Ovary (tissue), 9 donors: Measurements from ENCODE around the gene MCF2L. TPM values are rescaled to one million over a fixed set of nuclear protein-coding genes. Genes with fewer than 3 reads are reported as not detected.

ENCODE experiments used
- DNase-seq, 5 donors: peaks; one replicate each; pipeline ENCODE4 v3.0.0-alpha.2; 2019 to 2020
- H3K27ac ChIP-seq, 2 donors: fragments of 200-600 bp; one replicate each; pipeline versions ENCODE4 v1.5.1 to v1.8.0; 2019 to 2022
- H3K27me3 ChIP-seq: fragments of 200-600 bp; one replicate; pipeline ENCODE4 v1.8.0; 2022
- H3K36me3 ChIP-seq: fragments of 200-600 bp; sonication (generic); one replicate; pipeline ENCODE4 v1.5.1; 2019
- H3K4me1 ChIP-seq: one replicate; pipeline ENCODE4 v1.8.1; 2013; ENCODE audit warnings: mild to moderate bottlenecking, moderate library complexity; ENCODE audit not compliant: insufficient read depth
- H3K4me3 ChIP-seq: fragments of 200-600 bp; sonication (generic); one replicate; pipeline ENCODE4 v1.5.1; 2017
- H3K9me3 ChIP-seq, 2 donors: fragments of 200-600 bp in 1 of 2; sonication (generic) in 1 of 2; one replicate each; pipeline versions ENCODE4 v1.5.1 to v1.8.1; 2013 to 2019; ENCODE audit warnings: mild to moderate bottlenecking in 1 of 2, moderate library complexity in 1 of 2
- CTCF ChIP-seq, 3 donors: fragments of 450-650 bp in 2 of 3; fragments of 200-600 bp in 1 of 3; IDR thresholded peaks; one replicate each; pipeline versions ENCODE4 v1.5.1 to v1.8.0; 2016 to 2022; ENCODE audit warnings: antibody characterized with exemption in 3 of 3, mild to moderate bottlenecking in 1 of 3
- EP300 ChIP-seq: sonication (generic); formaldehyde crosslinking; IDR thresholded peaks from one replicate; pipeline ENCODE4 v1.6.1; 2017; ENCODE audit warnings: antibody characterized with exemption
- POLR2A ChIP-seq: fragments of 450-650 bp; IDR thresholded peaks from one replicate; pipeline ENCODE4 v1.6.1; 2017; ENCODE audit warnings: antibody characterized with exemption, mild to moderate bottlenecking, moderate library complexity
- WGBS, 3 donors: extraction: QIAGEN DNeasy Blood & Tissue Kit in 1 of 3; methylation state at CpG; one replicate each; pipeline versions ENCODE4 v1.1.5 to v1.1.7; 2013 to 2017; 5-methylcytosine and 5-hydroxymethylcytosine counted together
- intact Hi-C, 4 donors: fragments of 100-400 bp; cut with DNase I; formaldehyde crosslinking; loops; one replicate each; pipeline versions ENCODE4 v1.11.0 to v1.15.1; 2022 to 2023
- polyA plus RNA-seq, 2 donors: library from polyadenylated mRNA; stranded (reverse); fragments of 200-250 nt in 1 of 2; fragments of 350-450 nt in 1 of 2; fragmentation: Illumina TruSeq in 1 of 2; extraction: RNeasy Lipid Tissue Mini Kit (QIAGEN cat#74804) in 1 of 2; gene quantifications; one replicate each; pipeline ENCODE4 v1.2.3, GENCODE V29; 2013 to 2014
- total RNA-seq, 7 donors: library from RNA; depleted of rRNA in 2 of 7; stranded (reverse); fragments of >200 nt in 2 of 7; fragmentation: NEBNext Ultra II Directional in 3 of 7; extraction: Animal tissue kit (Norgen Biotek cat#: 25700) in 3 of 7; gene quantifications; one replicate each; pipeline versions ENCODE4 v1.1.0 to v1.2.4, GENCODE V29; 2016 to 2023
- donor health status: DM: no; HTN: no; CAD: no; lungs with moderate emphysema.
- donor health status: DM: no; HTN: no; CAD: no.
- donor health status: Bipolar disorder and iron deficiency.
- donor health status: DM: yes; HTN: yes; CAD: no.
- donor health status: DM: no; HTN: no; CAD: no.
- donor health status: DM: yes; HTN: yes; CAD: no.

The MCF2L gene
- total and polyA plus RNA-seq, 9 donors = 5.6 to 22.2 (median 8.7) TPM

- no peak overlapping the region for H3K27ac ChIP-seq
- intact Hi-C loops = no loop called here
- TF ChIP-seq CTCF (IDR thresholded peaks at IDR 0.05) (no peak), POLR2A (no peak), EP300 (no peak)
- H3K27me3 ChIP-seq = no peaks in the 10 kb centered on the region
- H3K4me1 ChIP-seq = peaks cover 2% of the 10 kb centered on the region
- no peaks in the 10 kb centered on the region for H3K36me3 ChIP-seq
- H3K9me3 ChIP-seq = no peaks in the 10 kb centered on the region
- no peak overlapping the region for H3K4me3 ChIP-seq
- no peak for DNase-seq
- 88 to 92% (median 88%) methylated on average over 16 of the region's 16 CpGs for WGBS, 3 donors
Observed at GRCh38 chr13:113006660-113007059, 37.6 kb downstream of the MCF2L start.

- Histone ChIP-seq H3K27me3 (no peaks in the 10 kb centered on the region), H3K4me1 (peaks cover 2% of the 10 kb centered on the region), H3K36me3 (no peaks in the 10 kb centered on the region), H3K4me3 (no peak overlapping the region), H3K27ac (no peak overlapping the region), H3K9me3 (no peaks in the 10 kb centered on the region)
- intact Hi-C loops = no loop called here
- DNase-seq = no peak
- WGBS, 3 donors = 86 to 90% (median 89%) methylated on average over 33 of the region's 33 CpGs
- TF ChIP-seq EP300 (no peak), POLR2A (no peak), CTCF (IDR thresholded peaks at IDR 0.05) (no peak)
Observed at GRCh38 chr13:113008851-113009250, 39.8 kb downstream of the MCF2L start.

DNA sequence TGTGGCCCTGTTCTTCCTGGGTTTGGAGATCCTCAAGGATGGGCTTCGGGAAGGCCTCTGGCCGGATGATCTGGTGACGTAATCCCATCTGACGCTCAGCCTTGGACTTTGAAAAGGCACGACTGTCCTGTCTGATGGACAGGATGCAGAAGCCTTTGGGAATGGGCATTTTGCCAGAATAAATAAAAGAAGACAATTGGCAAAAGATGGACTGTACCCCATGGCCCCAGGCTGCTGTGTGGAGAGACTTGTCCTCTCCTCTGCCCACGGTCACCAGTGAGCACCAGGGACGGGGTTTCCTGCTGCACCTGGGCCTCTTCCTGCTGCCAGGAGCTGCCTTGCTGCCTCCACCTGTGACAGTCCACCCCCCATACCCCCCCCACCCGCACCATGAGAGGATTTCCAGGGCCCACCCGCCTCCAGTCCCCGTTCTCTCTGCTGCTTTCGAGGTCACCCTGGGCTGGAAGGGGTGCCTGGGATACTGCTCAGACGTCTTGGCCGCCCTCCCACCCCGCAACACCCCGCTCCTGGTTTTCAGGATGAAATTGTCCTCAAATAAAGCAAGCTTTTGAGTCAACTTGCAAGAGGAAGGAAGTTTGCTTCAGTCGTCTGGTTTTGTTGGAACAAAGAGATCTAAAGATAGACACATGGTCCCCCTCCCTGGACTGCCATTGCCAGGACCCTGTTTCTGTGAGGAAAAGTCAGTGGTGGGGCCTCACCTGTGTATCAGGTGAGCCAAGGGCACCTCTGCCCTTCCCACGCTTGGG lies 40.9 kb downstream of the MCF2L start:
- DNase-seq = no peak
- 69 to 71% (median 70%) methylated on average over 17 of the region's 17 CpGs for WGBS, 3 donors
- Histone ChIP-seq H3K27me3 (no peaks in the 10 kb centered on the region), H3K9me3 (no peaks in the 10 kb centered on the region), H3K4me1 (no peaks in the 10 kb centered on the region), H3K36me3 (no peaks in the 10 kb centered on the region), H3K27ac (no peak overlapping the region), H3K4me3 (no peak overlapping the region)
- TF ChIP-seq CTCF (IDR thresholded peaks at IDR 0.05) = no peak
- TF ChIP-seq POLR2A = no peak
- TF ChIP-seq EP300 = no peak
- intact Hi-C loops = no loop called here

- H3K4me3 ChIP-seq = no peak overlapping the region
- WGBS, 3 donors = 81 to 86% (median 83%) methylated on average over 11 to 12 of the region's 12 CpGs
- H3K9me3 ChIP-seq = no peaks in the 10 kb centered on the region
- TF ChIP-seq POLR2A (no peak), EP300 (no peak), CTCF (IDR thresholded peaks at IDR 0.05) (no peak)
- no peak for DNase-seq
- no peak overlapping the region for H3K27ac ChIP-seq
- H3K36me3 ChIP-seq = no peaks in the 10 kb centered on the region
- H3K4me1 ChIP-seq = no peaks in the 10 kb centered on the region
- intact Hi-C loops = no loop called here
- H3K27me3 ChIP-seq = no peaks in the 10 kb centered on the region
Observed at GRCh38 chr13:113010510-113010865, 41.5 kb downstream of the MCF2L start.
